Fibroblast of lung (primary cell): ENCODE results near the gene NPS. TPM values are rescaled to one million over a fixed set of nuclear protein-coding genes. Genes with fewer than 3 reads are reported as not detected.

Experiments
- DNase-seq, 2 donors: peaks; one replicate each; pipeline versions ENCODE4 v3.0.0 to v3.0.0-alpha.2; 2010; ENCODE audit warnings: low read depth in 2 of 2
- H2AFZ ChIP-seq: 2 replicates; pipeline ENCODE4 v1.5.1; 2012; ENCODE audit warnings: low read length, control low read depth, inconsistent platforms
- H3K27ac ChIP-seq: 2 replicates; pipeline ENCODE4 v1.5.1; 2011; ENCODE audit warnings: low read length, control low read depth; ENCODE audit not compliant: insufficient read depth
- H3K27me3 ChIP-seq: 2 replicates; pipeline ENCODE4 v1.5.1; 2011; ENCODE audit warnings: mild to moderate bottlenecking, low read length; ENCODE audit not compliant: control insufficient read depth, insufficient read depth
- H3K36me3 ChIP-seq: 2 replicates; pipeline ENCODE4 v1.5.1; 2011; ENCODE audit warnings: low read length; ENCODE audit not compliant: control insufficient read depth, insufficient read depth
- H3K4me1 ChIP-seq: 2 replicates; pipeline ENCODE4 v1.5.1; 2011; ENCODE audit warnings: low read length; ENCODE audit not compliant: control insufficient read depth, insufficient read depth; ENCODE audit errors: extremely low read depth
- H3K4me2 ChIP-seq: 2 replicates; pipeline ENCODE4 v1.5.1; 2011; ENCODE audit warnings: low read length, control low read depth; ENCODE audit not compliant: insufficient read depth; ENCODE audit errors: extremely low read depth
- H3K4me3 ChIP-seq, 4 experiments: fragments of 200-600 bp in 1 of 4; sonication (generic) in 1 of 4; replicated peaks in 1 of 4; 2 replicates each; pipeline ENCODE4 v1.5.1; 2011 to 2016; ENCODE audit warnings: low read length in 4 of 4, low read depth in 3 of 4, mild to moderate bottlenecking in 3 of 4, control low read depth in 2 of 4, inconsistent platforms in 1 of 4, mixed read lengths in 1 of 4; ENCODE audit not compliant: insufficient read depth in 1 of 4; ENCODE audit errors: control extremely low read depth in 1 of 4
- H3K79me2 ChIP-seq: 2 replicates; pipeline ENCODE4 v1.5.1; 2012; ENCODE audit warnings: mild to moderate bottlenecking, low read length, inconsistent platforms; ENCODE audit not compliant: control insufficient read depth, insufficient read depth
- H3K9ac ChIP-seq: 2 replicates; pipeline ENCODE4 v1.5.1; 2011; ENCODE audit warnings: mild to moderate bottlenecking, low read length, control low read depth; ENCODE audit not compliant: insufficient read depth
- H3K9me3 ChIP-seq: 2 replicates; pipeline ENCODE4 v1.5.1; 2012; ENCODE audit warnings: low read depth, low read length; ENCODE audit not compliant: control insufficient read depth, insufficient read depth
- H4K20me1 ChIP-seq: 2 replicates; pipeline ENCODE4 v1.5.1; 2011; ENCODE audit warnings: low read length; ENCODE audit not compliant: control insufficient read depth, insufficient read depth; ENCODE audit errors: extremely low read depth
- EZH2 ChIP-seq: IDR thresholded peaks from 2 replicates; pipeline ENCODE4 v1.5.1; 2012; ENCODE audit warnings: low read length, control low read depth, mild to moderate bottlenecking; ENCODE audit errors: missing control alignments
- polyA plus RNA-seq, 2 donors: library from polyadenylated mRNA; depleted of rRNA in 1 of 2; stranded (reverse) in 1 of 2; unstranded in 1 of 2; fragments of >200 nt; gene quantifications; 2 replicates each; pipeline ENCODE4 v1.2.1, GENCODE V29; 2011 to 2012; ENCODE audit warnings: missing spikeins in 1 of 2
- total RNA-seq: library from RNA; depleted of rRNA; stranded (reverse); fragments of >200 nt; gene quantifications from 2 replicates; pipeline ENCODE4 v1.2.1, GENCODE V29; 2014
- TF ChIP-seq, protein P1 (sequence below), 2 donors: IDR thresholded peaks in 1 of 2; conservative IDR thresholded peaks in 1 of 2; 1 replicate in 1 of 2; 2 replicates in 1 of 2; pipeline ENCODE4 v1.5.1; 2011 to 2012; ENCODE audit warnings: low read length in 2 of 2, control low read depth in 1 of 2, inconsistent platforms in 1 of 2, low read depth in 1 of 2, mild to moderate bottlenecking in 1 of 2

The NPS gene
- total and polyA plus RNA-seq, 2 donors (not counting 1 experiment from before 2014, with no cell fraction given) = not detected

GRCh38 chr10:127548022-127548421 is 1.1 kb upstream of the NPS start:
- DNase-seq = no peak

DNA sequence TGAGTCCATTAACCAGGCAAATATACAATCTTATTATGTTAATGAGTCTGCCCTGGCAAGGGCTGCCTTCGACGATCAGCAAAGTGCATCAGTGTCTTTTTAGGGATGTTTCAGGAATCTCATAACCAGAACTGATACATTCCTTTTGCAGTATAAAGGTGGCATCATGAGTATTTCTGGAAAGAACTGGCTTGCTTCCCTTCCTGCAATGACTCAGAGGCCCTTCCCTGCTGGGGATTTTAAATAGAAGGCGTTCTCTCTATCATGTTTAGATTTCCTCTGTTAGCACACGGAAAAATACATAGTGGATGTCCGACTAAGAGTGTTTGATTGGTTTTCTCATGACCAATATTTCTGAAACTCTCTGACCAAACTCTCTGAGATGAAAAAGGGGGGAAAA is 1.8 kb downstream of the NPS start:
- Histone ChIP-seq H4K20me1 (no peaks in the 10 kb centered on the region), H3K4me3 (no peak overlapping the region), H3K27ac (no peak overlapping the region), H3K36me3 (no peaks in the 10 kb centered on the region), H3K9ac (no peak overlapping the region), H3K4me2 (no peak overlapping the region), H3K9me3 (no peaks in the 10 kb centered on the region), H3K4me1 (no peaks in the 10 kb centered on the region), H3K27me3 (no peaks in the 10 kb centered on the region), H2AFZ (no peak overlapping the region), H3K79me2 (no peaks in the 10 kb centered on the region)
- TF ChIP-seq EZH2 = no peak
- TF ChIP-seq, protein P1, sequence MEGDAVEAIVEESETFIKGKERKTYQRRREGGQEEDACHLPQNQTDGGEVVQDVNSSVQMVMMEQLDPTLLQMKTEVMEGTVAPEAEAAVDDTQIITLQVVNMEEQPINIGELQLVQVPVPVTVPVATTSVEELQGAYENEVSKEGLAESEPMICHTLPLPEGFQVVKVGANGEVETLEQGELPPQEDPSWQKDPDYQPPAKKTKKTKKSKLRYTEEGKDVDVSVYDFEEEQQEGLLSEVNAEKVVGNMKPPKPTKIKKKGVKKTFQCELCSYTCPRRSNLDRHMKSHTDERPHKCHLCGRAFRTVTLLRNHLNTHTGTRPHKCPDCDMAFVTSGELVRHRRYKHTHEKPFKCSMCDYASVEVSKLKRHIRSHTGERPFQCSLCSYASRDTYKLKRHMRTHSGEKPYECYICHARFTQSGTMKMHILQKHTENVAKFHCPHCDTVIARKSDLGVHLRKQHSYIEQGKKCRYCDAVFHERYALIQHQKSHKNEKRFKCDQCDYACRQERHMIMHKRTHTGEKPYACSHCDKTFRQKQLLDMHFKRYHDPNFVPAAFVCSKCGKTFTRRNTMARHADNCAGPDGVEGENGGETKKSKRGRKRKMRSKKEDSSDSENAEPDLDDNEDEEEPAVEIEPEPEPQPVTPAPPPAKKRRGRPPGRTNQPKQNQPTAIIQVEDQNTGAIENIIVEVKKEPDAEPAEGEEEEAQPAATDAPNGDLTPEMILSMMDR (conservative IDR thresholded peaks at IDR 0.05 in 1 of 2, IDR thresholded peaks at IDR 0.05 in 1 of 2; ENCODE audit: low read depth in 1 of 2, low read length in 2 of 2) = no peak
- peak in 1 of 2 donors; percentile 1 for DNase-seq

More at GRCh38 chr10:127548022-127548421, 1.1 kb upstream of the NPS start:
- Histone ChIP-seq H3K4me1 (no peaks in the 10 kb centered on the region), H3K9ac (no peak overlapping the region), H3K9me3 (no peaks in the 10 kb centered on the region), H2AFZ (no peak overlapping the region), H3K27me3 (no peaks in the 10 kb centered on the region), H3K4me2 (no peak overlapping the region), H3K36me3 (no peaks in the 10 kb centered on the region), H4K20me1 (no peaks in the 10 kb centered on the region), H3K4me3 (no peak overlapping the region), H3K79me2 (no peaks in the 10 kb centered on the region), H3K27ac (no peak overlapping the region)
- TF ChIP-seq, protein P1 (conservative IDR thresholded peaks at IDR 0.05 in 1 of 2, IDR thresholded peaks at IDR 0.05 in 1 of 2; ENCODE audit: low read depth in 1 of 2, low read length in 2 of 2) = no peak
- TF ChIP-seq EZH2 = no peak

GRCh38 chr10:127552446-127552845 is 3.3 kb downstream of the NPS start:
- Histone ChIP-seq H3K27ac (no peak overlapping the region), H3K4me1 (no peaks in the 10 kb centered on the region), H3K9me3 (no peaks in the 10 kb centered on the region), H3K79me2 (no peaks in the 10 kb centered on the region), H3K4me3 (no peak overlapping the region), H3K27me3 (no peaks in the 10 kb centered on the region), H3K36me3 (no peaks in the 10 kb centered on the region), H3K9ac (no peak overlapping the region), H4K20me1 (no peaks in the 10 kb centered on the region), H3K4me2 (no peak overlapping the region), H2AFZ (no peak overlapping the region)
- no peak for DNase-seq
- TF ChIP-seq, protein P1 (conservative IDR thresholded peaks at IDR 0.05 in 1 of 2, IDR thresholded peaks at IDR 0.05 in 1 of 2; ENCODE audit: low read depth in 1 of 2, low read length in 2 of 2) = no peak
- no peak for TF ChIP-seq EZH2
